Suppressor macrophage treated with lipopolysaccharide for 1 hour (primary cell): Measurements from ENCODE around the gene HOXC13.

Experiments used
- DNase-seq, 3 donors: peaks; one replicate each; pipeline ENCODE4 v3.0.0-alpha.2; 2020 to 2022

HOXC13 gene

GRCh38 chr12:53982648-53983567 lies 44.3 kb downstream of the HOXC13 start:
- DNase-seq: no peak

- no peak for DNase-seq
These were observed 44.9 kb downstream of the HOXC13 start for GRCh38 chr12:53983568-53983949.

DNA sequence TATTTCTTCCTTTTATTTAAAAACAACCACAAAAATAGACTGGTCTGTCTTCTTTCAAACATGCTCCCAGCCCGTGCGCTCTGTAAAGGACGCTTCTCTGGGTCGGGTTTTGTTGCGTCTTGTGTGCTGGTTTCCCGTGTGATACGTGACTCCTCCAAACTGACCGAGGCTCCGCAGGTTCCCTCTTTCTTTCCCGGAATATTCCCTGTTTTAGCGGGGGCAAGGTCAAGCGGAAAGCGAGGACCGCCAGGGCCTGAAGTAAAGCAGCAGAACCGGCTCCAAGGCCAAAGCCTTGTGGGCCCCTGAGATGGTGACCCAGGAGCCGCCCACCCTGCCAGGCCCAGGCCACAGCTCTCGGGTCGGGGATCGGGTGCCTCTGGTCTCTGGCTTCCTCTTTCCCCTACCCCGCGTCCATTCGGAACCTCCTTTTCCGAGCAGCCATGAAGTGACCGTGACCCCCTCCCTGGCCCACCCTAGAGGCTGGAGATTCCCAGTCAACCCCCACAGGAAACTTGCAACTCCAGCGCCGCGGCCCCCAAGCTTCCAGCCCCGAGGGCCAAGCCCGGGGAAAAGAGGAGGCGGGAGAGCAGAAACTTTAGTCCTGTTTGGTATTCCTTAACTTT lies 45.4 kb downstream of the HOXC13 start:
- no peak for DNase-seq

- peak; percentile 75 to 88 (median 87) for DNase-seq
These were observed 46.5 kb downstream of the HOXC13 start, which contains the start of gene HOXC10 for GRCh38 chr12:53984901-53985691. TSS of gene HOXC10 (plus strand) at chr12:53985146. CDS start at chr12:53985260, 114 bp downstream.

- DNase-seq: no peak
These were observed 47.0 kb downstream of the HOXC13 start for GRCh38 chr12:53985692-53985993.

GRCh38 chr12:53985994-53986685 lies 47.5 kb downstream of the HOXC13 start:
- DNase-seq: no peak

DNA sequence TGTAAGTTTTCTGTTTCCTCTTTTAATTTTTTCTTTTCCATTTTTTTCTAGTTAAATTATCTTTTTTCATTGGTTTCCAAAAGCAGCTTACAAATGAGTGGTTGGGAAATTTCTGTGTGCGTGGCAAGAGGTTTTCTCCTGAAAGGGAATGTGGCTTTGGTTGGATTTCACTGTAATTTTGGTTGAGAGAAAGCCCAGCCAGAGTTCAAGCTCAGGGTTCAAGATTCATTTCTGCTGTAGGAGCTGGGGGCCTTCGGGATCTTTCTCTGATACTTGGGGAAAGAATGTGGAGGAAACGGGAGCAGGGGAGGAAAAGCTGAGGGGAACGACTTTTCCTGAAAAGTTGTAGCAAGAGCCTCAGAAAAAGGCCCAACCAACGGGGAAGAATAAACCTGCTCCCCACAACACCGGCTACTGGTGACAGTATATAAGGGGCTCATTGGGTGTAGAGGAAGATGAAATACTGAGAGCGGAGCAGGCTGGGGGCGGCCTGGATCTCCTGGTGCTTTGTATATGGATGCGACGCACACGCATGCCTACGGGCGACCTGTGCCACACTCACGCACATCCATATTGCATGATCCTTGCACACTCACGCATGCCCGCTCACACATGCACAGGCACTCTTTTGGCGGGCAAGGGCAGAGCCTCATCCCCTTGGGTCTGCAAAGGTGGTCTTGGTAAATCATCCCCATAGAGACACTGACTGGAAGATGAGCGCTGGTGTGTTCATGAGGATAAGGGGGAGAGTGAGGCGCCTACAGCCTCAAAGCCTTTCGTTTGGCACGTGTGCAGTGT lies 48.3 kb downstream of the HOXC13 start:
- no peak for DNase-seq

DNA sequence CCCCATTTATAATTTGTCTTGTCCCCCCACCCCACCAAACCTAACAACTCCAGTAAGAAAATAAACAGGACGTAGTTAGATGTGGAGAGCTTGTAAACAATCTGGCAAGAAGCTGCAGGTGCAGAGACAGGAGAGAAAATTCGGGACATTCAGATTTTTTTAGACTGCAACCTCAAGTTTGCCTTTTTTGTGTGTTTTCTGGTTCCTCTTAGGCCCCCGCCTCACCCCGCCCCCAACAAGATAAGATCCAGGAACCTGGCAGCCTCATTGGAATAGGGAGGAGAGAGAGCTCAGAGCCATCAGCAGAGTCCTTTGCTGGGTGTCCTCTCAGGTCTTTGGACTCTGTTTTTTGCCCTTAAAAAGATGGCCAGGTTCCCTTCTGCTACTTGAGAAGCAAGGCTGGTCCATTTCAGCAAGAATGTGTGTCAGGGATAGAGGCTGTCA lies 49.2 kb downstream of the HOXC13 start:
- no peak for DNase-seq

DNA sequence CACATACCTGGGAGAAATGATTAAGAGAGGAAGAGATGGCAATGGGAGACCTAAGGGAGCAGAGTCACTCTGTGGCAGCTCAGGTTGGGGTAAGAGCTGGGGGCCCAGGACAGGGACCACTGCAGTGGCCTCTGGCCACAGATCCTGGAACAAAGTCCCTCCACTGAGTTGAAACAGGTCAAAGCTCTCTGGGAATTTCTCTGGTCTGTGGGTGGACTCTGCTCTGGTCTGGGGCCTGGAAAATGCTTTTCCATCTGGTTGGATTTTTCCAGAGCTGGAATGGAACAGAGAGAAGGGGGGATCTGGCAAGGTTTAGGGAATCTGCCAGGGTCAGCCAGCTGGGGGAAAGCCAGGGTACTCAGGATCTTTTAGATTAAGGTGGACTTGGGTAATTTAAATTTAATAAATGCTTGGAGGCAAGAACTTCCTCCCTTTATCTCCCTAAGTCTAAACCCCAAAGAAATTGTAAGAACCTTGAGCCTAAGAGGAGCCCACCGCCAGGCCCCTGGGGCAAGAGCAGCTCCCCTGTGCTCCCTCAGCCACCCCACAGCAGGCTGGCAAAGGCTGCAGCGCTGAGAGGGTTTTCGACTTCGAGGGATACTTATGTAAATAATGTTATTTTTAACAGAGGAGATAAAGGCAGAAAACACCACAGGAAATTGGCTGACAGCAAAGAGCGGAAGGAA lies 50.1 kb downstream of the HOXC13 start:
- no peak for DNase-seq

GRCh38 chr12:53989227-53990113 lies 50.8 kb downstream of the HOXC13 start:
- DNase-seq: peak; percentile 60 to 75 (median 62)

- no peak for DNase-seq
These were observed 51.9 kb downstream of the HOXC13 start for GRCh38 chr12:53990311-53991076.

DNA sequence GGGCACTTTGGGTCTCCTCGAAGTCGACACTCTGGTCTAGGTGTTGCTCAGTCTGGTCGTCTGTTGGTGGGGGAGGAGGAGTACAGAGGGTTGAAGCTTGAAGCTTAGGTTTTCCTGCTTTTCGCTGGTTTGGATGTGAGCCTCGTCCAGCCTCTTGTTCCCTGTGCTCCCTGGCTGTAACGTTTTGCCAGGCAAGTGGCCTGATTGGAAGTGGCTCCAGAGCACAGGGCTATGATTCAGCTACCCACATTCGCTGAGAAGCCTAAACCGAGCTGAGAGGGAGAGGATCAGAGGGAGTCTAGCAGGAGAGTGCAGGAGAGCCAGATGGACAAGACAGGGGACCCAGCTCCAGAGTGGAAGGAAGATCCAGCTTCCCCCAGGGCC lies 52.4 kb downstream of the HOXC13 start:
- no peak for DNase-seq

GRCh38 chr12:53992377-53992889 lies 53.8 kb downstream of the HOXC13 start:
- DNase-seq: no peak

DNA sequence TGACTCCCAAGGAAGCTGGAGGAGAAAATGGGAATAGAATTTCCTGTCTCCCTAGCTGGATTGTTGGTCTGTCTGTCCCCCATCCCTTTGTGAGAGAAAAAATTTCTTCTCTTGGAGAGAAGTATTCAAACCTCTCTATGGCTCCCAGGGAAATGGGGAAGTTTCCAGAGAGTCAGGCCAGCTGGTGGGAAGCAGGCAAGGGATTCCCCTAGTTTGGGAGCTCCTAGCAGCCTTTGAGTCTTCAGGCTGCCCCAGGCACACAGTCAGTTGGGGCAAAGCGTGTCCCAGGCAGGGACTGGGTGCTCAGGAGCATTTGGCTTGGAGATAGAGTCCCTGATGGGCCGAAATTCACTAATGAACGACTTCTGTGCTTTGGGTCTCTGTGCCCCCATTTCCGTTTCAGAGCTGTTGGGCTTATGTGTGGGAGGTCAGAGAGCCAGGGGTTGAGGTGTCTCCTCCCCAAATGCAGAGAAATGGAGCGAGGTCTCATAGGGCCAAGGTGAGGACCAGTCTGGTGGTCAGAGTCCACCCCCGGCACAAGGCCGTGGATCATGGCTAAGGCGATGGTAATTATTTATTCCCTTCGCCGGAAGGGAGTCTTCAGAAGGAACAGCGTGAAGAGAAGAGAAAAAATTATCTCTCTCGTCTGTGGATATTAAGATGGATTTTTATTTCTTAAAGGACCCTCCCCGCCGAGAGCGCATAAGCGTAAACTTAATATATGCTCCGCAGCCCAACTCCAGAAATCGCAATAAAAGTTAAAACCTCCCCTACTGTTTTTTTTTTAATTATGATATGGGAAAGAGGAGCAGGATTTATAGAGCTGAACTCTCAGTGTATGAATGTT lies 54.8 kb downstream of the HOXC13 start:
- DNase-seq: peak in 2 of 3 donors; percentile 60 to 67

DNA sequence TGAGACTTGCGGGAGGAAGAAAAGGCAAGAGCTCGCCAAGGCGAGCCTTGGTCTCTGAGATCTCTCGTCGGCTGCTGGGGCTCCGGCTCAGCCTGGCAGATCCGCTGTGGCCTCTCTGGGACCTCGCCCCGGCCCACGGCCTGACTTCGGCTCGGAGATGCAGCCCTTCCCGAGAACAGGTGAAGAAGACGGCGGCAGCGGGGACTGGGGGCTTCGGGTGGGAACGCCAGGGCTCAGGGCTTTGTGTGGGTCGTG lies 55.3 kb downstream of the HOXC13 start:
- no peak for DNase-seq

DNA sequence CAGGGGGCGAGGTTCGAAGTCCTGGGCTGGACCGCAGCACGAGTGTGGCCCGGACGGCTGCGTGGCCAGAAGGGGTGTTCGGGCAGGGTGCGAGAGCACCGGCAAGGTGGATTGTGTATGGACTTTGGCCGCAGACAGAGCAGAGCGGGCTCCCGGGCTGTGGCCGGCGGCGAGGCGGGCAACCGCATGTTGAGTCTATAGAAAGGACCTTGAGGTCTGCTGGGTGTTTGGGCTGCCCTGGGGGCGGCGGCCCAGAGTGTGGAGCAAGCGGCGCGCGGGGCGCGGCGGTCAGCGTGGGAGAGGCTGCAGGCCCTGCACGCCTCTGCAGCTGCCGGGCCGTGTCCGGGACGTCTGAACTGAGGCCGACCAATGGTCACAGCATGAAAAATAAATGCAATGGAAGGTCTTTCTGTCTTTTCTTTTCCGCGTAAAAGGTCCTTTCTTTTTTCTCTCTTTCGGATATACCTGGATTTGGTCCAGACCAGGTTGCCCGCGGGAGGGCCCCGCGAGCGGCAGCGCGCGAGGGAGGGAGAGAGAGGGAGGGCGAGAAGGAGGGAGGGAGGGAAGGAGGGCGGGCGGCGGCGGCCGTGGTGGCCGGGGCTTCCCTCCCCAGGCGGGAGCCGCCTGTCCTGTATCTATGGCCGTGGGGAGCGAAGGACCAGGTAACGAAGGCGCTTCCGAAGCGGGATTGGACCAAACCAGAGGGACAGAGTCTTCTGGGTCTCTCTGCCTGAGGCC lies 55.8 kb downstream of the HOXC13 start:
- no peak for DNase-seq

GRCh38 chr12:53995002-53995377 lies 56.4 kb downstream of the HOXC13 start:
- no peak for DNase-seq
